Sigmoid colon (tissue), 7 donors: Measurements from ENCODE around the gene SERPINH1. TPM values are rescaled to one million over a fixed set of nuclear protein-coding genes. Genes with fewer than 3 reads are reported as not detected.

Experiments used
- DNase-seq: peaks from one replicate; pipeline ENCODE4 v3.0.0-alpha.2; 2019
- H3K27ac ChIP-seq, 4 donors: fragments of 200-600 bp; sonication (generic); one replicate each; pipeline ENCODE4 v1.5.1; 2016 to 2019; ENCODE audit warnings: mild to moderate bottlenecking in 1 of 4
- H3K27me3 ChIP-seq, 3 donors: fragments of 200-600 bp; sonication (generic); one replicate each; pipeline ENCODE4 v1.5.1; 2019; ENCODE audit warnings: mild to moderate bottlenecking in 1 of 3
- H3K36me3 ChIP-seq, 4 donors: fragments of 200-600 bp; sonication (generic); one replicate each; pipeline ENCODE4 v1.5.1; 2016 to 2019
- H3K4me1 ChIP-seq, 4 donors: fragments of 200-600 bp; sonication (generic); one replicate each; pipeline ENCODE4 v1.5.1; 2017 to 2019
- H3K4me3 ChIP-seq, 4 donors: fragments of 200-600 bp; sonication (generic); one replicate each; pipeline ENCODE4 v1.5.1; 2017 to 2019; ENCODE audit warnings: mild to moderate bottlenecking in 2 of 4, moderate library complexity in 1 of 4
- H3K9me3 ChIP-seq, 4 donors: fragments of 200-600 bp in 3 of 4; sonication (generic) in 3 of 4; one replicate each; pipeline versions ENCODE4 v1.5.1 to v1.6.1; 2013 to 2019
- EP300 ChIP-seq, 4 donors: sonication (generic); formaldehyde crosslinking; IDR thresholded peaks; one replicate each; pipeline ENCODE4 v1.6.1; 2017; ENCODE audit warnings: antibody characterized with exemption in 4 of 4
- POLR2A ChIP-seq, 2 donors: fragments of 450-650 bp; IDR thresholded peaks; one replicate each; pipeline ENCODE4 v1.6.1; 2016; ENCODE audit warnings: antibody characterized with exemption in 2 of 2, mild to moderate bottlenecking in 2 of 2, moderate library complexity in 2 of 2
- POLR2AphosphoS5 ChIP-seq, 4 donors: sonication (generic); formaldehyde crosslinking; IDR thresholded peaks; one replicate each; pipeline ENCODE4 v1.6.1; 2017; ENCODE audit warnings: antibody characterized with exemption in 4 of 4
- WGBS, 2 donors: extraction: QIAGEN DNeasy Blood & Tissue Kit; methylation state at CpG; one replicate each; pipeline ENCODE4 v1.1.7; 2013; 5-methylcytosine and 5-hydroxymethylcytosine counted together
- intact Hi-C: fragments of 100-400 bp; cut with DNase I; formaldehyde crosslinking; loops from one replicate; pipeline ENCODE4 v1.15.1; 2023
- polyA plus RNA-seq, 3 donors: library from polyadenylated mRNA; stranded (reverse); fragments of 200-250 nt; gene quantifications; one replicate each; pipeline ENCODE4 v1.2.3, GENCODE V29; 2013
- total RNA-seq, 4 donors: library from RNA; depleted of rRNA; stranded (reverse); fragments of >200 nt; gene quantifications; one replicate each; pipeline ENCODE4 v1.1.0, GENCODE V29; 2016
- TF ChIP-seq, protein P1 (sequence below), 4 experiments: fragments of 450-650 bp in 3 of 4; fragments of 200-600 bp in 1 of 4; IDR thresholded peaks; one replicate each; pipeline ENCODE4 v1.5.1; 2016 to 2019; ENCODE audit warnings: antibody characterized with exemption in 4 of 4, mild to moderate bottlenecking in 3 of 4, moderate library complexity in 2 of 4
- donor health status: healthy with polysubstance abuse.
- donor health status: Bipolar disorder and iron deficiency.
- donor health status: healthy.

Gene SERPINH1
- total and polyA plus RNA-seq, 7 donors: 12.0 to 201 (median 151) TPM

DNA sequence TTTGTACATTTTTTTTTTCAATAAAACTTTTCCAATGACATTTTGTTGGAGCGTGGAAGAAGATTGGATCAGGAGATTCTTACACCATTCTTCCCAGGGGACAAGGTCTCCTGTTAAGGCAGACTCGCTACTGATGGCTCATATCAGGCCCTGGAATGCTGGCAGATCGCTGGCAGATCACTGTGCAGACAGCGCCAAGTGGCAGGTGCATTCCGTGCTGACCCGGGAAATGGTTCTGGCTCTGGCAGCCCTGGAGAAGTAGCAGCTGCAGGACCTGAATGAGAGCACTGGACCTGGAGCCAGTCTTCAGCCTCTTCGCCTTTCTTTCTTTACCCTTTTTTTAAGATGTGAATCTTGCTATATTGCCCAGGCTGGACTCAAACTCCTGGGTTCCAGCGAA is 10.7 kb downstream of the SERPINH1 start:
- no peak for DNase-seq
- TF ChIP-seq POLR2A (IDR thresholded peaks at IDR 0.05) (no peak), EP300 (IDR thresholded peaks at IDR 0.05) (no peak), POLR2AphosphoS5 (IDR thresholded peaks at IDR 0.05) (no peak)
- TF ChIP-seq, protein P1, sequence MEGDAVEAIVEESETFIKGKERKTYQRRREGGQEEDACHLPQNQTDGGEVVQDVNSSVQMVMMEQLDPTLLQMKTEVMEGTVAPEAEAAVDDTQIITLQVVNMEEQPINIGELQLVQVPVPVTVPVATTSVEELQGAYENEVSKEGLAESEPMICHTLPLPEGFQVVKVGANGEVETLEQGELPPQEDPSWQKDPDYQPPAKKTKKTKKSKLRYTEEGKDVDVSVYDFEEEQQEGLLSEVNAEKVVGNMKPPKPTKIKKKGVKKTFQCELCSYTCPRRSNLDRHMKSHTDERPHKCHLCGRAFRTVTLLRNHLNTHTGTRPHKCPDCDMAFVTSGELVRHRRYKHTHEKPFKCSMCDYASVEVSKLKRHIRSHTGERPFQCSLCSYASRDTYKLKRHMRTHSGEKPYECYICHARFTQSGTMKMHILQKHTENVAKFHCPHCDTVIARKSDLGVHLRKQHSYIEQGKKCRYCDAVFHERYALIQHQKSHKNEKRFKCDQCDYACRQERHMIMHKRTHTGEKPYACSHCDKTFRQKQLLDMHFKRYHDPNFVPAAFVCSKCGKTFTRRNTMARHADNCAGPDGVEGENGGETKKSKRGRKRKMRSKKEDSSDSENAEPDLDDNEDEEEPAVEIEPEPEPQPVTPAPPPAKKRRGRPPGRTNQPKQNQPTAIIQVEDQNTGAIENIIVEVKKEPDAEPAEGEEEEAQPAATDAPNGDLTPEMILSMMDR (IDR thresholded peaks at IDR 0.05): no peak
- Histone ChIP-seq H3K4me3 (no peak overlapping the region), H3K9me3 (no peaks in the 10 kb centered on the region), H3K27ac (peak overlapping the region; percentile 20 to 50 (median 42)), H3K4me1 (peaks cover 0 to 45% (median 31%) of the 10 kb centered on the region in 4 donors), H3K27me3 (no peaks in the 10 kb centered on the region), H3K36me3 (peaks cover 25 to 64% (median 58%) of the 10 kb centered on the region in 4 donors)
- WGBS, 2 donors: 78 to 81% methylated on average over 8 of the region's 8 CpGs
- intact Hi-C loops: no loop called here

DNA sequence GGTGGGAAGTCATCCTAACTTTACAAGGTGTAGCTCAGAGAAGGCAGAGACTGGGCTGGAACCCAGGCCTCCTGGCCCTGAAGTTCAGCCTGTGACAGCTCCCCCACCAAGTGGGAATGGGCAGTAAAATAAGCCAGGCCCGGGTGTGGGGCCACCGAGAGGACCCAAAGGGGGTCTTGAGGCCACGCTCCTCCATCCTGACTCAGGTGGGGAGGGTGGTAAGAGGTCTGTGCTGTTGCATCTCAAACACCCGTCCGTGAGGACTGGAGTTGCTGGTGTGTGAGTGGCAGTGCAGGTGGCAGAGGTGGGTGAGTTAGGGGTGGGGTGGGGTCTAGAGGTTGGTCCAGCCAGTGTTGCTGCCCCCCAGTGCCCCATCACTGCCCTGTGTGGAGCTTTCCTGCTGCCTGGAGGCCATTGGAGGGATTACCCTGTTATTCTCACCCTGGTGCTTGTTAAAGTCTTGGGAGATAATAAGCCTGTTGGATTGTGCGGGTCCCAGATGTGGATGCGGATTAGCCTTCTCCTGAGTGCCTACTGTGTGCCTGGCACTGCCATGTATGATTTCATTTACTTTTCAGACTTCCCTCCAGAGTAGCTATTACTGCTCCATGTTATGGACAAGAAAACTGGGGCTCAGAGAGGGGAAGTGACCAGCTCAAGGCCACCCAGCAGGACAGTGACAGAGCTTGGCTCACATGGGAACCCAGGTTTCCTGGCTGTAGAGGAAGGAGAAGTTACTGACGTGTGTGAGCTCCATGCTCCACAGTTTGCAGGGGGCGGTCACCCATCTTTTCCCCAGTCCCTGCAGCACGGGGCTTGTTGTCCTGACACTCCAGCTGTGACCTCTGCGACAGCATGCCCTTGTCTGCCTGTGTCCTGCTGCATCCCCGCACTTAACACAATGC is 12.9 kb downstream of the SERPINH1 start:
- H3K27ac ChIP-seq: peak overlapping the region in 3 of 4 donors; percentile 22 to 35 (median 30)
- H3K4me1 ChIP-seq: peaks cover 0 to 30% (median 20%) of the 10 kb centered on the region in 4 donors
- 79 to 82% methylated on average over 12 of the region's 12 CpGs for WGBS, 2 donors
- no peak overlapping the region for H3K4me3 ChIP-seq
- intact Hi-C loops: no loop called here
- no peak for TF ChIP-seq POLR2A (IDR thresholded peaks at IDR 0.05)
- TF ChIP-seq EP300 (IDR thresholded peaks at IDR 0.05): no peak
- no peak for TF ChIP-seq POLR2AphosphoS5 (IDR thresholded peaks at IDR 0.05)
- TF ChIP-seq, protein P1 (IDR thresholded peaks at IDR 0.05): peak in 1 of 4 experiments; percentile 14
- no peak for DNase-seq
- no peaks in the 10 kb centered on the region for H3K27me3 ChIP-seq
- H3K9me3 ChIP-seq: no peaks in the 10 kb centered on the region
- peaks cover 11 to 42% (median 36%) of the 10 kb centered on the region in 4 donors for H3K36me3 ChIP-seq

DNA sequence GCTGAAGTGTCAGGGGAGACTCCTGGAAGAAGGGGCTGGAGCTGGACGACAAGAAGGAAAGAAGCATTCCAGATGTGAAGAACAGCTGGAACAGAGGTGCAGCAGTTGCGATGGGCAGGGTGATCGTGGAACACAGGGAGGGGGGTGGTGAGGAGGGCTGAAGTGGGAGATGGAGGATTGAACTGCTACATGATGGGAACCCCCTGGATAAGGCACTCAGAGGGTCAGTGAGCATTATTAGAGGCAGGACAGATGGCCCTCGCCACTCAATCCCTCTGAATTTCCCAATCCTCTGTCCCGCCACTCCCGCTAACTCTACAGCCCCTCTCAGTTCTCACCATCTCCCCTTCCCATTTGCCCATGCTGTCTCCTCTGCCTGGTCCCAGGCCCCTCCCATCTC is 14.0 kb downstream of the SERPINH1 start:
- 86 to 88% methylated on average over 6 of the region's 6 CpGs for WGBS, 2 donors
- Histone ChIP-seq H3K4me3 (no peak overlapping the region), H3K27ac (peak overlapping the region in 1 of 4 donors; percentile 48), H3K9me3 (no peaks in the 10 kb centered on the region), H3K4me1 (peaks cover 0 to 22% (median 16%) of the 10 kb centered on the region in 4 donors), H3K36me3 (peaks cover under 1 to 31% (median 26%) of the 10 kb centered on the region in 4 donors), H3K27me3 (no peaks in the 10 kb centered on the region)
- DNase-seq: no peak
- intact Hi-C loops: no loop called here
- no peak for TF ChIP-seq POLR2AphosphoS5 (IDR thresholded peaks at IDR 0.05)
- TF ChIP-seq EP300 (IDR thresholded peaks at IDR 0.05): no peak
- TF ChIP-seq, protein P1 (IDR thresholded peaks at IDR 0.05): no peak
- no peak for TF ChIP-seq POLR2A (IDR thresholded peaks at IDR 0.05)

DNA sequence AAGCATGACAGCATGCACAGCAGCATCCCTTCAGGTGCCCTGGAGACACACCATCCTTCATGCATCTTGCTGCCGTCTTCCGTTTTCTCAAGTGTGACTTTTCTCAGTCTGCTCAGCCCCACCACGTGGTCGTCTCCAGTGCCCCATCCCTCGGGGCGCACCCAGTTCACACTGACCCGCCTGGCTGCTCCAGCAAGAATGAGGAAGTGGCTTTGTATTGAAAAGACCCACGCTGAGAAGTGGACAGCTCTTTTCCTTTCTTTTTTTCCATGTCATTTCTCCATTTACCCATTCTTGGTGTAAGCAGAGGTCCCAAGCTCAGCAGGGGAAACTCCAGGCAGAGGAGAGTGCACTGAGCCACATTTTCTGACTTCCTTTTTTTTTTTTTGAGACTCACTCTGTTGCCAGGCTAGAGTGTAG is 14.5 kb downstream of the SERPINH1 start:
- Histone ChIP-seq H3K9me3 (no peaks in the 10 kb centered on the region), H3K27me3 (no peaks in the 10 kb centered on the region), H3K36me3 (peaks cover 0 to 26% (median 21%) of the 10 kb centered on the region in 4 donors), H3K4me3 (no peak overlapping the region), H3K4me1 (peaks cover 0 to 21% (median 16%) of the 10 kb centered on the region in 4 donors), H3K27ac (peak overlapping the region in 2 of 4 donors; percentile 22 to 48)
- TF ChIP-seq POLR2AphosphoS5 (IDR thresholded peaks at IDR 0.05): peak in 1 of 4 donors; percentile 29
- TF ChIP-seq POLR2A (IDR thresholded peaks at IDR 0.05): no peak
- WGBS, 2 donors: 8 to 14% methylated on average over 8 of the region's 8 CpGs
- intact Hi-C loops: no loop called here
- DNase-seq: no peak

DNA sequence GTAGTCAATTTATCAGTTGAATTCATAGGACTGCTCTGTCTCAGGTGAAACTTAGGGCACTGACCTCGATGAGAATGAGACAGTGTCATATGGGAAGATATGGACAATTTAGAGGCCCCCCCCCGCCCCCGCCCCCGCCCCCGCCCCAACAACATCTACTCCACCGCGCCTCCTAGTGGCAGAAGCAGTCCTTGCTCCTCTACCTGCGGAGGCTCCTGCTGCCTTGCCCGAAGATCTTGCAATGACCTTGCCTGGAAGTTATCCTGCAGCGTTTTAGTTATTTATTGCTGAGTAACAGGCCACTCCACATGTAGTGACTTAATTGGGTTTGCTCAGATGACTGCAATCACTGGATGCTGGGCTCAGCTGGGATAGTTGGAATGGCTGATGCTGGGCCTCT is 15.2 kb downstream of the SERPINH1 start:
- Histone ChIP-seq H3K36me3 (peaks cover 0 to 19% (median 14%) of the 10 kb centered on the region in 4 donors), H3K27me3 (no peaks in the 10 kb centered on the region), H3K27ac (peak overlapping the region in 2 of 4 donors; percentile 22 to 48), H3K9me3 (no peaks in the 10 kb centered on the region), H3K4me1 (peaks cover 0 to 22% (median 16%) of the 10 kb centered on the region in 4 donors), H3K4me3 (no peak overlapping the region)
- no peak for TF ChIP-seq POLR2AphosphoS5 (IDR thresholded peaks at IDR 0.05)
- TF ChIP-seq EP300 (IDR thresholded peaks at IDR 0.05): no peak
- no peak for TF ChIP-seq POLR2A (IDR thresholded peaks at IDR 0.05)
- TF ChIP-seq, protein P1 (IDR thresholded peaks at IDR 0.05): peak in 2 of 4 experiments; percentile 45 to 83
- 7 to 20% methylated on average over 10 of the region's 10 CpGs for WGBS, 2 donors
- no peak for DNase-seq
- intact Hi-C loops: loop anchor here (1.0 kb wide), 1 partner anchor 30 kb away; no protein-coding TSS in a partner anchor
